ENCODE data around the gene CARD10. TPM values are rescaled to one million over a fixed set of nuclear protein-coding genes. Genes with fewer than 3 reads are reported as not detected.

The CARD10 gene
- total and polyA plus RNA-seq, 2 of the 13 experiments (the other 11 are each of a cell fraction or from before 2014, with no cell fraction given) = 35.2 to 55.8 TPM

DNA sequence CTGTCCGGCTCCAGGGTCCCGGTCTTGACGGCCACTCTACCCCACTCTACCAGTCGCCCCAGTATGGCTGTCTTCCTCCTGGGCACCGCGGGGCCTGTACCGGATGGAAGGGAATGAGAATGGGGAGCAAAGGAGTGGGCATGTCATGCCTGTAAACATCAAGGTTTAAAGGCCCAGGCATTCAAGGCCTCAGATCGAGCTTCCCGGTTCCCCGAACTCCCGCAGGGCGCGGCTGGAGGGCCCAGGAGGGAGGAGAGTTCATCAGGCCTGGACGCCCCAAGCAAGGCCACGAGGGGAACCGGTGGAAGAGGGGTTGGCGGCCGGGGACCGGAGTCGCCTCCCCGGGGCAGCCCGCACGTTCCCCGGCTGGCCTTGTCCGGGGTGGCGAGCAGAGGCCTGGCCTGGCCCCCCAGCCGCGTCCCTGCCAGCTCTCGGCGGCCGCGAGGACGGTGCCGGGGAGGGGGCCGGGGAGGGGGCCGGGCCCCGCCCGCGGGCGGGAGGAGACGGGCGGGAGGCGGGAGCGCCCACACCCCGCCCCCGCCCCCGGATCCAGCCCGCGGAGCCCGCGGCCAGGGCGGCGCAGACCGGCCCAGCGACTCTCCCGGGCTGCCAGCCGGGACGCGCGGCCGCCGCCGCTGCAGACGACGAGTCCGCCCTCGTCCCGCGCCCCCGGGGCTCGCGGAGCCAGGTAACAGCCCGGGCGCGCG is 40.8 kb upstream of the CARD10 start, which contains the start of gene CDC42EP1 (continued):
- TF ChIP-seq, protein P1, sequence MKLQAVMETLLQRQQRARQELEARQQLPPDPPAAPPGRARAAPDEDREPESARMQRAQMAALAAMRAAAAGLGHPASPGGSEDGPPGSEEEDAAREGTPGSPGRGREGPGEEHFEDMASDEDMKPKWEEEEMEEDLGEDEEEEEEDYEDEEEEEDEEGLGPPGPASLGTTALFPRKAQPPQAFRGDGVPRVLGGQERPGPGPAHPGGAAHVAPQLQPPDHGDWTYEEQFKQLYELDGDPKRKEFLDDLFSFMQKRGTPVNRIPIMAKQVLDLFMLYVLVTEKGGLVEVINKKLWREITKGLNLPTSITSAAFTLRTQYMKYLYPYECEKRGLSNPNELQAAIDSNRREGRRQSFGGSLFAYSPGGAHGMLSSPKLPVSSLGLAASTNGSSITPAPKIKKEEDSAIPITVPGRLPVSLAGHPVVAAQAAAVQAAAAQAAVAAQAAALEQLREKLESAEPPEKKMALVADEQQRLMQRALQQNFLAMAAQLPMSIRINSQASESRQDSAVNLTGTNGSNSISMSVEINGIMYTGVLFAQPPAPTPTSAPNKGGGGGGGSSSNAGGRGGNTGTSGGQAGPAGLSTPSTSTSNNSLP (IDR thresholded peaks at IDR 0.05; ENCODE audit: low read depth, low read length) = no peak
- TF ChIP-seq, protein P2, sequence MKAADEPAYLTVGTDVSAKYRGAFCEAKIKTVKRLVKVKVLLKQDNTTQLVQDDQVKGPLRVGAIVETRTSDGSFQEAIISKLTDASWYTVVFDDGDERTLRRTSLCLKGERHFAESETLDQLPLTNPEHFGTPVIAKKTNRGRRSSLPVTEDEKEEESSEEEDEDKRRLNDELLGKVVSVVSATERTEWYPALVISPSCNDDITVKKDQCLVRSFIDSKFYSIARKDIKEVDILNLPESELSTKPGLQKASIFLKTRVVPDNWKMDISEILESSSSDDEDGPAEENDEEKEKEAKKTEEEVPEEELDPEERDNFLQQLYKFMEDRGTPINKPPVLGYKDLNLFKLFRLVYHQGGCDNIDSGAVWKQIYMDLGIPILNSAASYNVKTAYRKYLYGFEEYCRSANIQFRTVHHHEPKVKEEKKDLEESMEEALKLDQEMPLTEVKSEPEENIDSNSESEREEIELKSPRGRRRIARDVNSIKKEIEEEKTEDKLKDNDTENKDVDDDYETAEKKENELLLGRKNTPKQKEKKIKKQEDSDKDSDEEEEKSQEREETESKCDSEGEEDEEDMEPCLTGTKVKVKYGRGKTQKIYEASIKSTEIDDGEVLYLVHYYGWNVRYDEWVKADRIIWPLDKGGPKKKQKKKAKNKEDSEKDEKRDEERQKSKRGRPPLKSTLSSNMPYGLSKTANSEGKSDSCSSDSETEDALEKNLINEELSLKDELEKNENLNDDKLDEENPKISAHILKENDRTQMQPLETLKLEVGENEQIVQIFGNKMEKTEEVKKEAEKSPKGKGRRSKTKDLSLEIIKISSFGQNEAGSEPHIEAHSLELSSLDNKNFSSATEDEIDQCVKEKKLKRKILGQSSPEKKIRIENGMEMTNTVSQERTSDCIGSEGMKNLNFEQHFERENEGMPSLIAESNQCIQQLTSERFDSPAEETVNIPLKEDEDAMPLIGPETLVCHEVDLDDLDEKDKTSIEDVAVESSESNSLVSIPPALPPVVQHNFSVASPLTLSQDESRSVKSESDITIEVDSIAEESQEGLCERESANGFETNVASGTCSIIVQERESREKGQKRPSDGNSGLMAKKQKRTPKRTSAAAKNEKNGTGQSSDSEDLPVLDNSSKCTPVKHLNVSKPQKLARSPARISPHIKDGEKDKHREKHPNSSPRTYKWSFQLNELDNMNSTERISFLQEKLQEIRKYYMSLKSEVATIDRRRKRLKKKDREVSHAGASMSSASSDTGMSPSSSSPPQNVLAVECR (CRISPR knock-in tag; IDR thresholded peaks at IDR 0.05; ENCODE audit: borderline replicate concordance) = peak; percentile 70
- no peak for TF ChIP-seq ZNF879 (CRISPR knock-in tag; IDR thresholded peaks at IDR 0.05)
- 0 out of 2 replicates have a peak, but pooled peaks have one; percentile 15 for TF ChIP-seq ZNF672 (CRISPR knock-in tag; IDR thresholded peaks at IDR 0.05)
- 0 out of 2 replicates have a peak, but pooled peaks have one; percentile 38 for TF ChIP-seq SNAPC4 (CRISPR knock-in tag; IDR thresholded peaks at IDR 0.05)
- TF ChIP-seq ZNF569 (CRISPR knock-in tag; IDR thresholded peaks at IDR 0.05; ENCODE audit: borderline replicate concordance) = no peak
- peak; percentile 23; the same call in 1 of the 2 replicates for TF ChIP-seq ELF3 (CRISPR knock-in tag; IDR thresholded peaks at IDR 0.05)
- TF ChIP-seq HNRNPLL (IDR thresholded peaks at IDR 0.05; ENCODE audit: low read depth, low read length, poor library complexity, severe bottlenecking) = peak; percentile 16
- TF ChIP-seq ZNF451 (CRISPR knock-in tag; IDR thresholded peaks at IDR 0.05) = peak; percentile 58; the same call in 1 of the 2 replicates
- peak; percentile 88; the same call in 1 of the 2 replicates for TF ChIP-seq ZNF333 (CRISPR knock-in tag; IDR thresholded peaks at IDR 0.05; ENCODE audit: borderline replicate concordance)
- TF ChIP-seq SALL2 (CRISPR knock-in tag; IDR thresholded peaks at IDR 0.05) = no peak
- no peak for TF ChIP-seq ATM (IDR thresholded peaks at IDR 0.05; ENCODE audit: borderline replicate concordance)
- peak; percentile 53; the same call in 1 of the 2 replicates for TF ChIP-seq ZNF317 (CRISPR knock-in tag; IDR thresholded peaks at IDR 0.05)
- TF ChIP-seq THRA (CRISPR knock-in tag; IDR thresholded peaks at IDR 0.05; ENCODE audit: borderline replicate concordance) = peak; percentile 20; the same call in 1 of the 2 replicates
- TF ChIP-seq ZSCAN21 (CRISPR knock-in tag; IDR thresholded peaks at IDR 0.05; ENCODE audit: borderline replicate concordance) = no peak
- TF ChIP-seq SPEN (CRISPR knock-in tag; IDR thresholded peaks at IDR 0.05; ENCODE audit: low read depth) = peak; percentile 71; the same call in 1 of the 2 replicates

All from HepG2 (cell line).